Aorta (tissue), 5 donors: Measurements from ENCODE around the gene CABS1. TPM values are rescaled to one million over a fixed set of nuclear protein-coding genes. Genes with fewer than 3 reads are reported as not detected.

Experiments used
- ATAC-seq: fragments of 200-7000 bp; cut with Tn5 transposase; one replicate; pipeline ENCODE4 v1.9.1; 2022; ENCODE audit warnings: moderate library complexity; ENCODE audit not compliant: low FRiP score
- DNase-seq, 2 donors: peaks; one replicate each; pipeline ENCODE4 v3.0.0-alpha.2; 2020
- H3K27ac ChIP-seq, 2 donors: one replicate each; pipeline ENCODE4 v1.5.1; 2013; ENCODE audit warnings: low read length in 2 of 2, mild to moderate bottlenecking in 2 of 2, moderate library complexity in 2 of 2, control low read depth in 1 of 2, inconsistent platforms in 1 of 2, low read depth in 1 of 2
- H3K27me3 ChIP-seq, 2 donors: one replicate each; pipeline ENCODE4 v1.6.1; 2013; ENCODE audit warnings: control low read depth in 1 of 2, low read length in 1 of 2, mild to moderate bottlenecking in 1 of 2, moderate library complexity in 1 of 2; ENCODE audit not compliant: insufficient read depth in 2 of 2, control insufficient read depth in 1 of 2
- H3K36me3 ChIP-seq, 2 donors: one replicate each; pipeline ENCODE4 v1.6.1; 2013; ENCODE audit warnings: control low read depth in 1 of 2, low read length in 1 of 2, mild to moderate bottlenecking in 1 of 2; ENCODE audit not compliant: insufficient read depth in 2 of 2, control insufficient read depth in 1 of 2
- H3K4me1 ChIP-seq, 2 donors: one replicate each; pipeline ENCODE4 v1.6.1; 2013; ENCODE audit warnings: low read length in 2 of 2, control low read depth in 1 of 2, mild to moderate bottlenecking in 1 of 2, moderate library complexity in 1 of 2; ENCODE audit not compliant: insufficient read depth in 2 of 2, control insufficient read depth in 1 of 2
- H3K4me3 ChIP-seq, 2 donors: one replicate each; pipeline ENCODE4 v1.5.1; 2013; ENCODE audit warnings: low read length in 2 of 2, control low read depth in 1 of 2, mild to moderate bottlenecking in 1 of 2
- H3K9me3 ChIP-seq: one replicate; pipeline ENCODE4 v1.6.1; 2013; ENCODE audit warnings: mild to moderate bottlenecking, low read length; ENCODE audit not compliant: control insufficient read depth
- WGBS, 2 donors: extraction: QIAGEN DNeasy Blood & Tissue Kit; methylation state at CpG; one replicate each; pipeline ENCODE4 v1.1.7; 2013; 5-methylcytosine and 5-hydroxymethylcytosine counted together
- intact Hi-C, 2 donors: fragments of 100-400 bp; cut with DNase I; formaldehyde crosslinking; loops; one replicate each; pipeline versions ENCODE4 v1.14.2 to v1.15.0; 2022
- long read RNA-seq, 2 donors: library from polyadenylated mRNA; unstranded; transcript quantifications; one replicate each; pipeline ENCODE4 v2.0.0, GENCODE V29; 2020 to 2021
- polyA plus RNA-seq, 2 donors: library from polyadenylated mRNA; stranded (reverse); fragments of 200-250 nt; gene quantifications; one replicate each; pipeline ENCODE4 v1.2.3, GENCODE V29; 2013
- total RNA-seq, 2 donors: library from RNA; stranded (reverse); fragmentation: NEBNext Ultra II Directional; extraction: Animal tissue kit (Norgen Biotek cat#: 25700); gene quantifications; one replicate each; pipeline ENCODE4 v1.2.1, GENCODE V29; 2021
- donor health status: healthy with polysubstance abuse.
- donor health status: Bipolar disorder and iron deficiency.
- donor health status: DM: no; HTN: no; CAD: no.
- donor health status: DM: no; HTN: no; CAD: no.
- donor health status: DM: yes; HTN: yes; CAD: no.

The CABS1 gene
- total RNA-seq (not detected), polyA plus RNA-seq (under 1 TPM in 1 of 2 donors, not detected in 1; 0.05 TPM)
- long read RNA-seq, donor 1 = 0 reads
- long read RNA-seq, donor 2 = 0 reads

GRCh38 chr4:70334681-70335080 lies at the start of gene CABS1:
Gene CABS1 (plus strand): TSS chr4:70334981. CDS start chr4:70335040, 59 bp downstream.
- H3K36me3 ChIP-seq = no peaks in the 10 kb centered on the region
- no peak within 1 kb of the TSS for H3K4me3 ChIP-seq
- intact Hi-C loops = no loop called here
- no peak for DNase-seq
- H3K9me3 ChIP-seq = no peaks in the 10 kb centered on the region
- no peaks in the 10 kb centered on the region for H3K4me1 ChIP-seq
- no peaks in the 10 kb centered on the region for H3K27me3 ChIP-seq
- WGBS, 2 donors = 90 to 95% methylated on average over 3 of the region's 3 CpGs
- H3K27ac ChIP-seq = no peak within 1 kb of the TSS
- ATAC-seq = no peak

GRCh38 chr4:70288651-70289050 lies 46.1 kb upstream of the CABS1 start:
- Histone ChIP-seq H3K4me3 (no peak overlapping the region), H3K27ac (no peak overlapping the region), H3K36me3 (no peaks in the 10 kb centered on the region), H3K27me3 (no peaks in the 10 kb centered on the region), H3K4me1 (no peaks in the 10 kb centered on the region), H3K9me3 (peaks cover 2% of the 10 kb centered on the region)
- intact Hi-C loops = no loop called here
- DNase-seq = no peak
- whole genome bisulfite sequencing, 2 donors = 64 to 73% methylated on average over 1 of the region's 1 CpG
- ATAC-seq = no peak

- no peak for ATAC-seq
- H3K27ac ChIP-seq = no peak overlapping the region
- H3K4me3 ChIP-seq = no peak overlapping the region
- no peak for DNase-seq
- H3K9me3 ChIP-seq = no peaks in the 10 kb centered on the region
- intact Hi-C loops = no loop called here
- H3K27me3 ChIP-seq = no peaks in the 10 kb centered on the region
- 67 to 77% methylated on average over 2 of the region's 2 CpGs for WGBS, 2 donors
- no peaks in the 10 kb centered on the region for H3K36me3 ChIP-seq
- no peaks in the 10 kb centered on the region for H3K4me1 ChIP-seq
These were observed 43.4 kb upstream of the CABS1 start for GRCh38 chr4:70291341-70291740.

GRCh38 chr4:70297576-70297975 lies 37.2 kb upstream of the CABS1 start:
- H3K27ac ChIP-seq = no peak overlapping the region
- no peak overlapping the region for H3K4me3 ChIP-seq
- intact Hi-C loops = no loop called here
- H3K27me3 ChIP-seq = no peaks in the 10 kb centered on the region
- no peaks in the 10 kb centered on the region for H3K9me3 ChIP-seq
- no peaks in the 10 kb centered on the region for H3K36me3 ChIP-seq
- peaks cover 0 to 3% of the 10 kb centered on the region in 2 donors for H3K4me1 ChIP-seq
- DNase-seq (no peak), ATAC-seq (no peak)

- WGBS, 2 donors = 3 to 5% methylated on average over 1 of the region's 1 CpG
- no peak overlapping the region for H3K27ac ChIP-seq
- H3K27me3 ChIP-seq = no peaks in the 10 kb centered on the region
- ATAC-seq = no peak
- no peak for DNase-seq
- intact Hi-C loops = no loop called here
- no peaks in the 10 kb centered on the region for H3K9me3 ChIP-seq
- peaks cover 0 to 3% of the 10 kb centered on the region in 2 donors for H3K4me1 ChIP-seq
- H3K36me3 ChIP-seq = no peaks in the 10 kb centered on the region
- no peak overlapping the region for H3K4me3 ChIP-seq
These were observed 36.7 kb upstream of the CABS1 start for GRCh38 chr4:70298051-70298450.

- no peaks in the 10 kb centered on the region for H3K36me3 ChIP-seq
- no peak overlapping the region for H3K4me3 ChIP-seq
- H3K4me1 ChIP-seq = peaks cover 0 to 3% of the 10 kb centered on the region in 2 donors
- no peaks in the 10 kb centered on the region for H3K27me3 ChIP-seq
- intact Hi-C loops = no loop called here
- no peak for DNase-seq
- H3K27ac ChIP-seq = no peak overlapping the region
- 86 to 97% methylated on average over 2 of the region's 2 CpGs for WGBS, 2 donors
- H3K9me3 ChIP-seq = no peaks in the 10 kb centered on the region
- ATAC-seq = no peak
These were observed 35.1 kb upstream of the CABS1 start for GRCh38 chr4:70299643-70300042.

GRCh38 chr4:70300215-70300614 lies 34.6 kb upstream of the CABS1 start:
- peaks cover 0 to 3% of the 10 kb centered on the region in 2 donors for H3K4me1 ChIP-seq
- H3K27ac ChIP-seq = no peak overlapping the region
- no peak overlapping the region for H3K4me3 ChIP-seq
- WGBS, 2 donors = 95 to 99% methylated on average over 4 of the region's 4 CpGs
- ATAC-seq (no peak), DNase-seq (no peak)
- H3K36me3 ChIP-seq = no peaks in the 10 kb centered on the region
- intact Hi-C loops = no loop called here
- H3K9me3 ChIP-seq = no peaks in the 10 kb centered on the region
- H3K27me3 ChIP-seq = no peaks in the 10 kb centered on the region

GRCh38 chr4:70303090-70303489 lies 31.7 kb upstream of the CABS1 start:
- Histone ChIP-seq H3K4me1 (no peaks in the 10 kb centered on the region), H3K27ac (no peak overlapping the region), H3K36me3 (no peaks in the 10 kb centered on the region), H3K27me3 (no peaks in the 10 kb centered on the region), H3K9me3 (no peaks in the 10 kb centered on the region), H3K4me3 (no peak overlapping the region)
- ATAC-seq (no peak), DNase-seq (no peak)
- WGBS, 2 donors = 31 to 50% methylated on average over 1 of the region's 1 CpG
- intact Hi-C loops = no loop called here

- H3K36me3 ChIP-seq = no peaks in the 10 kb centered on the region
- 83 to 84% methylated on average over 4 of the region's 4 CpGs for WGBS, 2 donors
- H3K27ac ChIP-seq = no peak overlapping the region
- intact Hi-C loops = no loop called here
- ATAC-seq (no peak), DNase-seq (no peak)
- no peaks in the 10 kb centered on the region for H3K4me1 ChIP-seq
- H3K9me3 ChIP-seq = no peaks in the 10 kb centered on the region
- no peak overlapping the region for H3K4me3 ChIP-seq
- no peaks in the 10 kb centered on the region for H3K27me3 ChIP-seq
These were observed 29.2 kb upstream of the CABS1 start for GRCh38 chr4:70305601-70306000.
